Endothelial cell of umbilical vein (primary cell): ENCODE data around the gene RFNG.

ENCODE experiments used
- CTCF ChIP-seq, 2 donors: IDR thresholded peaks; 1 replicate in 1 of 2; 2 replicates in 1 of 2; pipeline ENCODE4 v1.5.1; 2011; ENCODE audit warnings: low read length in 2 of 2, mild to moderate bottlenecking in 2 of 2, moderate library complexity in 2 of 2, control low read depth in 1 of 2, inconsistent platforms in 1 of 2, low read depth in 1 of 2; ENCODE audit not compliant: insufficient read depth in 1 of 2; ENCODE audit errors: extremely low read depth in 1 of 2
- EZH2 ChIP-seq: IDR thresholded peaks from 2 replicates; pipeline ENCODE4 v1.6.1; 2012; ENCODE audit warnings: borderline replicate concordance, low read depth, mild to moderate bottlenecking, moderate library complexity, low read length, inconsistent platforms; ENCODE audit not compliant: severe bottlenecking
- JUN ChIP-seq: IDR thresholded peaks from 2 replicates; pipeline ENCODE4 v1.6.1; 2011; ENCODE audit warnings: borderline replicate concordance, low read depth; ENCODE audit not compliant: insufficient read length, insufficient read depth
- MAX ChIP-seq: IDR thresholded peaks from 2 replicates; pipeline ENCODE4 v1.6.1; 2011; ENCODE audit not compliant: insufficient read depth, insufficient read length
- POLR2A ChIP-seq: IDR thresholded peaks from 2 replicates; pipeline ENCODE4 v1.6.1; 2012; ENCODE audit warnings: low read depth, mild to moderate bottlenecking, control low read depth, low read length
- POLR2AphosphoS5 ChIP-seq: IDR thresholded peaks from 2 replicates; pipeline ENCODE4 v1.6.1; 2012; ENCODE audit warnings: low read depth, mild to moderate bottlenecking, control low read depth, low read length, moderate library complexity; ENCODE audit not compliant: insufficient read depth

GRCh38 chr17:82001571-82002056 is 50.0 kb downstream of the RFNG start:
- TF ChIP-seq JUN (no peak), MAX (no peak), POLR2A (no peak), CTCF (IDR thresholded peaks at IDR 0.05; ENCODE audit: extremely low read depth in 1 of 2, insufficient read depth in 1 of 2, low read depth in 1 of 2, low read length in 2 of 2) (no peak), EZH2 (no peak), POLR2AphosphoS5 (no peak)
